Measurements from ENCODE around the gene ASB2.

DNA sequence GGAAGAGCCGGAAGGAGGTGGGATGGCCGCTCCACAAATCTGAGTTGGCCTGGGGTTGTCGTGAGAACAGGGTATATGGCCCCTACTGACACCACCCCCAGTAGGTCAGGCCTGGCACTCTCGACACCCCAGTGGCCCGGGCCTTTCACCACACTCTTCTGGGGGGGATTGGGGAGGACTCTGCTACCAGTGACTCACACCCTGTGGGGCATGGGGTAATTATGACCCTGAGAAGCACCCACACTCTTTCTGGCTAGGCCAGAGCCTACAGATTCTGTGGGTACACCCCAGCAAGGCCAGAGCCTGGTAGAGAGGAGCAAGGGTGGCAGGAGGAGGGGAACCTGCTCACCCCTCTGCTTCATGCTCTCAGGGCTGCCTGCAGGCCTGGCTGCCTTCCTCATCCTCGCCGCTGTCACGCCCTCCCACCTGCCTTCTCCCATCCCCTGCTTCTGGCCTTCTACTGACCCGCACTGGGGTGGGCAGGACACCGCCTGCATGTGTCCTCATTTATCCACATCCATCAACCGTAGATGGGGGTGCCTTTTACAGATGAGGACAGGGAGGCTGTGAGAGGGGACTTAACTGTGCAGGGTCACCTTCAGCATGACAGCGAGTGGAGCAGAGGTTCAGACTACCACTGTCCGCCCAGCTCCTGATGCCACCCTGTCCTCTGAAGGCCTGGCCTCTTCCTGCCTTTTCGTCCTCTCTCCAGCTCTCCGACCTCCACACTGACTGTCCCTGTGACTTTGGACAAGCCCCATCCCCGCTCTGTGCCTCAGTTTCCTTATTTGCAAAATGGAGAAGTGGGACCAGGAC lies 18.4 kb downstream of the ASB2 start:
- TF ChIP-seq, protein P1, sequence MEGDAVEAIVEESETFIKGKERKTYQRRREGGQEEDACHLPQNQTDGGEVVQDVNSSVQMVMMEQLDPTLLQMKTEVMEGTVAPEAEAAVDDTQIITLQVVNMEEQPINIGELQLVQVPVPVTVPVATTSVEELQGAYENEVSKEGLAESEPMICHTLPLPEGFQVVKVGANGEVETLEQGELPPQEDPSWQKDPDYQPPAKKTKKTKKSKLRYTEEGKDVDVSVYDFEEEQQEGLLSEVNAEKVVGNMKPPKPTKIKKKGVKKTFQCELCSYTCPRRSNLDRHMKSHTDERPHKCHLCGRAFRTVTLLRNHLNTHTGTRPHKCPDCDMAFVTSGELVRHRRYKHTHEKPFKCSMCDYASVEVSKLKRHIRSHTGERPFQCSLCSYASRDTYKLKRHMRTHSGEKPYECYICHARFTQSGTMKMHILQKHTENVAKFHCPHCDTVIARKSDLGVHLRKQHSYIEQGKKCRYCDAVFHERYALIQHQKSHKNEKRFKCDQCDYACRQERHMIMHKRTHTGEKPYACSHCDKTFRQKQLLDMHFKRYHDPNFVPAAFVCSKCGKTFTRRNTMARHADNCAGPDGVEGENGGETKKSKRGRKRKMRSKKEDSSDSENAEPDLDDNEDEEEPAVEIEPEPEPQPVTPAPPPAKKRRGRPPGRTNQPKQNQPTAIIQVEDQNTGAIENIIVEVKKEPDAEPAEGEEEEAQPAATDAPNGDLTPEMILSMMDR (conservative IDR thresholded peaks at IDR 0.05; ENCODE audit: low read depth, low read length), result no peak
- TF ChIP-seq EZH2 (IDR thresholded peaks at IDR 0.05; ENCODE audit: borderline replicate concordance, low read depth, low read length, poor library complexity, severe bottlenecking), result no peak

Data from A673 (cell line).